ENCODE data around the gene CCNT2. TPM values are rescaled to one million over a fixed set of nuclear protein-coding genes. Genes with fewer than 3 reads are reported as not detected.

Gene CCNT2
- 23.4 and 23.6 TPM in 2 replicates for total RNA-seq

GRCh38 chr2:134918526-134919340 lies at the start of gene CCNT2:
Gene CCNT2, plus strand, starts transcription at chr2:134918822. Its CDS starts 33 bp downstream, at chr2:134918855.

Other genes starting within 250 kb of the CCNT2 start
- 0.26 and 0.81 TPM in 2 replicates for gene TMEM163, start 199.8 kb upstream of the CCNT2 start, total RNA-seq
- not detected in 2 replicates for gene ACMSD, start 80.2 kb upstream of the CCNT2 start, total RNA-seq
- not detected in 2 replicates for gene MAP3K19, start 128.6 kb downstream of the CCNT2 start, total RNA-seq
- gene RAB3GAP1, start 133.5 kb downstream of the CCNT2 start, total RNA-seq: 81.1 and 93.2 TPM in 2 replicates

Data from aortic smooth muscle cell (primary cell).